ENCODE results near the gene MRPS33.
"Not testable (repeated sequence)": the region's sequence is repeated elsewhere in the genome, so short reads cannot be mapped to it uniquely, and the experiment has no call there.

MRPS33 gene

GRCh38 chr7:141014524-141015395 is at the start of gene MRPS33:
Gene MRPS33 (minus strand): TSS chr7:141014952. CDS start chr7:141010633, 4,319 bp downstream.
- peak; percentile 93 for DNase-seq

GRCh38 chr7:141057788-141058187 is 43.0 kb upstream of the MRPS33 start:
- no peak for DNase-seq

GRCh38 chr7:141055146-141055545 is 40.4 kb upstream of the MRPS33 start:
- DNase-seq = no peak

GRCh38 chr7:141053626-141054025 is 38.9 kb upstream of the MRPS33 start:
- DNase-seq = no peak

- DNase-seq = no peak
These were observed 31.3 kb upstream of the MRPS33 start for GRCh38 chr7:141045842-141046620.

GRCh38 chr7:141045126-141045841 is 30.5 kb upstream of the MRPS33 start:
- no peak for DNase-seq

- DNase-seq = no peak
These were observed 28.9 kb upstream of the MRPS33 start for GRCh38 chr7:141043616-141044015.

- DNase-seq = no peak
These were observed 27.8 kb upstream of the MRPS33 start for GRCh38 chr7:141042222-141043193.

GRCh38 chr7:141039376-141039775 is 24.6 kb upstream of the MRPS33 start:
- no peak for DNase-seq

- not testable (repeated sequence) for DNase-seq
These were observed 23.3 kb upstream of the MRPS33 start for GRCh38 chr7:141038100-141038499.

- not testable (repeated sequence) for DNase-seq
These were observed 18.0 kb upstream of the MRPS33 start for GRCh38 chr7:141032539-141033323.

GRCh38 chr7:141028767-141029166 is 14.0 kb upstream of the MRPS33 start:
- DNase-seq = no peak

- no peak for DNase-seq
These were observed 12.3 kb upstream of the MRPS33 start for GRCh38 chr7:141027043-141027442.

- DNase-seq = no peak
These were observed 9.9 kb upstream of the MRPS33 start for GRCh38 chr7:141024668-141025067.

- no peak for DNase-seq
These were observed 8.5 kb upstream of the MRPS33 start for GRCh38 chr7:141023295-141023694.

- DNase-seq = no peak
These were observed 2.8 kb upstream of the MRPS33 start for GRCh38 chr7:141017555-141017954.

- no peak for DNase-seq
These were observed 1.6 kb upstream of the MRPS33 start for GRCh38 chr7:141016349-141016748.

- DNase-seq = no peak
These were observed 628 bp downstream of the MRPS33 start for GRCh38 chr7:141014125-141014523.

- no peak for DNase-seq
These were observed 1.4 kb downstream of the MRPS33 start for GRCh38 chr7:141013345-141013715.

GRCh38 chr7:141012696-141013344 is 1.9 kb downstream of the MRPS33 start:
- no peak for DNase-seq

Data from NCI-H446 treated with DMSO at 0.1 percent for 48 hours (cell line).